HCT116 (cell line): Measurements from ENCODE around the gene PAQR4. TPM values are rescaled to one million over a fixed set of nuclear protein-coding genes. Genes with fewer than 3 reads are reported as not detected.

Source experiments
- ATAC-seq: fragments of 200-7000 bp; cut with Tn5 transposase; 2 replicates; pipeline ENCODE4 v1.9.1; 2020; ENCODE audit warnings: mild to moderate bottlenecking, moderate library complexity
- BruUV-seq: library from RNA; stranded (reverse); fragments of 400-500 nt; replicated peaks from 2 replicates; lab custom pipeline; 2021; lab: Mats Ljungman, UMichigan
- CTCF ChIA-PET: fragments of 300-600 bp; sonication (Branson Sonifier 250); formaldehyde crosslinking; loops from one replicate; lab custom pipeline; 2021; ENCODE audit warnings: antibody characterized with exemption; lab: Charles Lee
- POLR2A ChIA-PET: fragments of 300-600, 350-600 bp; sonication (Branson Sonifier 250); formaldehyde crosslinking; loops from one replicate; lab custom pipeline; 2021; ENCODE audit warnings: antibody characterized with exemption; lab: Charles Lee
- RAD21 ChIA-PET, 2 experiments: fragments of 300-600 bp; sonication (Branson Sonifier 250); formaldehyde crosslinking; loops; one replicate each; lab custom pipeline; 2023; ENCODE audit warnings: low total read pairs in 2 of 2; ENCODE audit not compliant: uncharacterized antibody in 2 of 2, unreplicated experiment in 2 of 2, low non-redundant PET in 1 of 2; lab: Charles Lee
- DNase-seq: peaks from one replicate; pipeline ENCODE4 v3.0.0-alpha.2; 2010; ENCODE audit warnings: low read depth, low spot score
- H2AFZ ChIP-seq: fragments of 200-600 bp; shearing (Covaris generic), sonication (generic); 2 replicates; pipeline ENCODE4 v1.6.1; 2017; ENCODE audit warnings: low read depth, mixed run types, mixed read lengths, antibody characterized with exemption, low read length; ENCODE audit not compliant: poor library complexity, severe bottlenecking
- H3K27ac ChIP-seq: 2 replicates; pipeline ENCODE4 v1.5.1; 2012; ENCODE audit warnings: low read depth, low read length
- H3K27me3 ChIP-seq: fragments of 200-600 bp; sonication (generic); 2 replicates; pipeline ENCODE4 v1.6.1; 2016; ENCODE audit warnings: mixed run types, low read length, mixed read lengths; ENCODE audit not compliant: insufficient read depth
- H3K36me3 ChIP-seq, 2 experiments: fragments of 200-500 bp in 1 of 2; fragments of 200-600 bp in 1 of 2; sonication (Bioruptor generic) in 1 of 2; sonication (generic) in 1 of 2; 2 replicates each; pipeline versions ENCODE4 v1.5.1 to v1.6.1; 2014 to 2016; ENCODE audit warnings: low read length in 2 of 2, inconsistent platforms in 1 of 2, mixed read lengths in 1 of 2, mixed run types in 1 of 2; ENCODE audit not compliant: insufficient read depth in 2 of 2, control insufficient read depth in 1 of 2
- H3K4me1 ChIP-seq, 2 experiments: fragments of 200-600 bp in 1 of 2; sonication (generic) in 1 of 2; 2 replicates each; pipeline versions ENCODE4 v1.5.1 to v1.6.1; 2012 to 2017; ENCODE audit warnings: low read length in 2 of 2, inconsistent platforms in 1 of 2, mild to moderate bottlenecking in 1 of 2, mixed read lengths in 1 of 2, mixed run types in 1 of 2, moderate library complexity in 1 of 2; ENCODE audit not compliant: insufficient read depth in 2 of 2, control insufficient read depth in 1 of 2
- H3K4me2 ChIP-seq: fragments of 200-600 bp; sonication (generic); 2 replicates; pipeline ENCODE4 v1.6.1; 2017; ENCODE audit warnings: mixed run types, low read length, mixed read lengths
- H3K4me3 ChIP-seq, 2 experiments: fragments of 200-600 bp in 1 of 2; sonication (generic) in 1 of 2; replicated peaks in 1 of 2; 2 replicates each; pipeline ENCODE4 v1.5.1; 2011 to 2016; ENCODE audit warnings: low read length in 2 of 2, control low read depth in 1 of 2, low read depth in 1 of 2, mild to moderate bottlenecking in 1 of 2, mixed read lengths in 1 of 2, mixed run types in 1 of 2
- H3K79me2 ChIP-seq: fragments of 200-600 bp; sonication (generic); 2 replicates; pipeline ENCODE4 v1.6.1; 2017; ENCODE audit warnings: mild to moderate bottlenecking, mixed run types, low read length, moderate library complexity, mixed read lengths; ENCODE audit not compliant: insufficient read depth
- H3K9ac ChIP-seq: fragments of 200-600 bp; sonication (generic); 2 replicates; pipeline ENCODE4 v1.6.1; 2016; ENCODE audit warnings: low read length, mixed read lengths
- H3K9me2 ChIP-seq: fragments of 200-600 bp; sonication (generic), shearing (Covaris generic); 2 replicates; pipeline ENCODE4 v1.6.1; 2017; ENCODE audit warnings: mixed run types, mild to moderate bottlenecking, moderate library complexity; ENCODE audit not compliant: insufficient read depth
- H3K9me3 ChIP-seq, 2 experiments: fragments of 200-500 bp in 1 of 2; fragments of 200-600 bp in 1 of 2; sonication (Bioruptor generic) in 1 of 2; sonication (generic) in 1 of 2; 2 replicates each; pipeline ENCODE4 v1.6.1; 2014 to 2017; ENCODE audit warnings: low read length in 2 of 2, mixed read lengths in 2 of 2, inconsistent platforms in 1 of 2, low read depth in 1 of 2, mild to moderate bottlenecking in 1 of 2, mixed run types in 1 of 2, moderate library complexity in 1 of 2; ENCODE audit not compliant: control insufficient read depth in 1 of 2, insufficient read depth in 1 of 2
- H4K20me1 ChIP-seq: fragments of 200-600 bp; sonication (generic), shearing (Covaris generic); 2 replicates; pipeline ENCODE4 v1.6.1; 2017; ENCODE audit warnings: mixed run types, mild to moderate bottlenecking, moderate library complexity; ENCODE audit not compliant: insufficient read depth
- ATF3 ChIP-seq: IDR thresholded peaks from 2 replicates; pipeline ENCODE4 v1.6.1; 2012
- CBX3 ChIP-seq: IDR thresholded peaks from 2 replicates; pipeline ENCODE4 v1.6.1; 2012; ENCODE audit warnings: low read depth
- CTCF ChIP-seq, 3 experiments: fragments of 200-600 bp in 1 of 3; sonication (generic) in 1 of 3; IDR thresholded peaks in 2 of 3; conservative IDR thresholded peaks in 1 of 3; 2 replicates each; pipeline ENCODE4 v1.5.1; 2012 to 2017; ENCODE audit warnings: low read depth in 2 of 3, low read length in 2 of 3, antibody characterized with exemption in 1 of 3, borderline replicate concordance in 1 of 3, control low read depth in 1 of 3, mild to moderate bottlenecking in 1 of 3, mixed read lengths in 1 of 3, mixed run types in 1 of 3, moderate library complexity in 1 of 3; ENCODE audit not compliant: insufficient read depth in 1 of 3
- EGR1 ChIP-seq: IDR thresholded peaks from 2 replicates; pipeline ENCODE4 v1.6.1; 2012; ENCODE audit warnings: low read depth
- EZH2 ChIP-seq: fragments of 200-600 bp; sonication (generic); IDR thresholded peaks from 2 replicates; pipeline ENCODE4 v1.6.1; 2017; ENCODE audit warnings: antibody characterized with exemption, mixed run types
- EZH2phosphoT487 ChIP-seq: fragments of 200-600 bp; IDR thresholded peaks from 2 replicates; pipeline ENCODE4 v1.6.1; 2018; ENCODE audit warnings: antibody characterized with exemption, borderline replicate concordance
- FOSL1 ChIP-seq: IDR thresholded peaks from 2 replicates; pipeline ENCODE4 v1.6.1; 2012; ENCODE audit warnings: low read depth
- MAX ChIP-seq: IDR thresholded peaks from 2 replicates; pipeline ENCODE4 v1.6.1; 2012
- POLR2A ChIP-seq: IDR thresholded peaks from 2 replicates; pipeline ENCODE4 v1.7.0; 2011; ENCODE audit warnings: borderline replicate concordance; ENCODE audit not compliant: insufficient read depth, insufficient read length; ENCODE audit errors: extremely low read depth
- POLR2AphosphoS5 ChIP-seq: IDR thresholded peaks from 2 replicates; pipeline ENCODE4 v1.6.1; 2011; ENCODE audit warnings: mild to moderate bottlenecking, low read depth, low read length, moderate library complexity
- REST ChIP-seq: IDR thresholded peaks from 2 replicates; pipeline ENCODE4 v1.6.1; 2012; ENCODE audit warnings: low read depth
- SIN3A ChIP-seq: IDR thresholded peaks from 2 replicates; pipeline ENCODE4 v1.6.1; 2012; ENCODE audit warnings: low read depth
- SP1 ChIP-seq: IDR thresholded peaks from 2 replicates; pipeline ENCODE4 v1.6.1; 2012; ENCODE audit warnings: low read depth
- TCF7L2 ChIP-seq: IDR thresholded peaks from 2 replicates; pipeline ENCODE4 v1.7.0; 2011; ENCODE audit warnings: borderline replicate concordance, inconsistent platforms; ENCODE audit not compliant: insufficient read depth, insufficient read length; ENCODE audit errors: extremely low read depth
- ZNF274 ChIP-seq: fragments of 200-500 bp; sonication (Bioruptor generic); IDR thresholded peaks from 2 replicates; pipeline ENCODE4 v1.6.1; 2014; ENCODE audit warnings: mild to moderate bottlenecking, low read depth, low read length, inconsistent platforms
- intact Hi-C: fragments of 100-400 bp; cut with micrococcal nuclease; formaldehyde crosslinking; loops from 2 replicates; pipeline ENCODE4 v1.10.0; 2022
- total RNA-seq: library from RNA; stranded (reverse); gene quantifications from one replicate; pipeline ENCODE4 v1.2.1, GENCODE V29; 2021; ENCODE audit not compliant: unreplicated experiment

Gene PAQR4
- total RNA-seq, 1 experiment from 2014 or later = 45.6 TPM

- Histone ChIP-seq H3K36me3 (no peaks in the 10 kb centered on the region), H3K9me3 (no peaks in the 10 kb centered on the region), H2AFZ (no peak overlapping the region), H3K27me3 (no peaks in the 10 kb centered on the region), H3K9ac (no peak overlapping the region)
- no peak for ATAC-seq
- TF ChIP-seq POLR2A (no peak), FOSL1 (no peak), TCF7L2 (no peak), SP1 (no peak), REST (no peak), MAX (no peak), ATF3 (no peak), EZH2phosphoT487 (no peak), SIN3A (no peak), EGR1 (no peak), POLR2AphosphoS5 (no peak), CTCF (IDR thresholded peaks at IDR 0.05 in 2 of 3, conservative IDR thresholded peaks at IDR 0.05 in 1 of 3; ENCODE audit: borderline replicate concordance in 1 of 3, insufficient read depth in 1 of 3, low read depth in 2 of 3, low read length in 2 of 3) (no peak), CBX3 (no peak), ZNF274 (no peak), EZH2 (no peak)
- TF ChIP-seq, all 23 proteins: peak for 0
- Histone ChIP-seq H3K79me2 (no peaks in the 10 kb centered on the region), H3K4me3 (no peak overlapping the region), H3K27ac (no peak overlapping the region), H3K9me2 (no peaks in the 10 kb centered on the region), H3K4me2 (no peak overlapping the region), H4K20me1 (no peaks in the 10 kb centered on the region), H3K4me1 (peaks cover 2 to 15% of the 10 kb centered on the region in 2 experiments; a peak in 3 of 4 replicates)
- CTCF ChIA-PET = no interaction called here
- POLR2A ChIA-PET = interaction anchor here (0.5 to 11.4 kb wide), 2 partner anchors 11 to 22 kb away, joined by 4 to 188 read pairs; partner anchors contain the start of genes CLDN6, HCFC1R1, THOC6 and TNFRSF12A
- intact Hi-C loops = no loop called here
- RAD21 ChIA-PET = no interaction called here
- no peak for DNase-seq
- BruUV-seq = no TSS peak
Measured at GRCh38 chr16:2999929-3000328, 30.8 kb downstream of the PAQR4 start.
